A549 (cell line): ENCODE data around the gene EARS2. TPM values are rescaled to one million over a fixed set of nuclear protein-coding genes. Genes with fewer than 3 reads are reported as not detected.

ENCODE experiments used
- CBX2 ChIP-seq: fragments of 200-600 bp; sonication (generic); IDR thresholded peaks from 2 replicates; pipeline ENCODE4 v1.6.1; 2016; ENCODE audit warnings: low read depth, mild to moderate bottlenecking, borderline replicate concordance
- CEBPB ChIP-seq, 2 experiments: fragments of >200 bp in 1 of 2; sonication (Bioruptor Twin) in 1 of 2; formaldehyde crosslinking in 1 of 2; IDR thresholded peaks; 2 replicates each; pipeline ENCODE4 v1.6.1; 2012 to 2016
- CHD2 ChIP-seq: fragments of 150-350 bp; IDR thresholded peaks from 2 replicates; pipeline ENCODE4 v1.6.1; 2014; ENCODE audit warnings: low read length; ENCODE audit not compliant: partially characterized antibody
- CTCF ChIP-seq: fragments of >200 bp; sonication (Bioruptor Twin); formaldehyde crosslinking; IDR thresholded peaks from 3 replicates; pipeline ENCODE4 v1.5.1; 2016
- ELK1 ChIP-seq: fragments of 150-350 bp; IDR thresholded peaks from 2 replicates; pipeline ENCODE4 v1.6.1; 2014; ENCODE audit warnings: low read depth, mild to moderate bottlenecking, low read length
- FOSB ChIP-seq: fragments of 250-450 bp; sonication (Bioruptor Pico); IDR thresholded peaks from 2 replicates; pipeline ENCODE4 v1.5.0; 2020; ENCODE audit warnings: mild to moderate bottlenecking, moderate library complexity
- FOSL2 ChIP-seq, 2 experiments: fragments of 450-650 bp in 1 of 2; fragments of >200 bp in 1 of 2; sonication (Bioruptor Twin) in 1 of 2; formaldehyde crosslinking; IDR thresholded peaks; 2 replicates each; pipeline versions ENCODE4 v1.5.0 to v1.6.1; 2016 to 2020; ENCODE audit warnings: mild to moderate bottlenecking in 1 of 2, moderate library complexity in 1 of 2
- HDAC2 ChIP-seq: fragments of 200-600 bp; sonication (generic); IDR thresholded peaks from 2 replicates; pipeline ENCODE4 v1.6.1; 2016
- HOXB13 ChIP-seq: fragments of 250-450 bp; sonication (Bioruptor Pico); IDR thresholded peaks from 2 replicates; pipeline ENCODE4 v1.5.0; 2020; ENCODE audit warnings: low read depth, mild to moderate bottlenecking, moderate library complexity
- JUNB ChIP-seq: fragments of >200 bp; sonication (Bioruptor Twin); formaldehyde crosslinking; IDR thresholded peaks from 2 replicates; pipeline ENCODE4 v1.6.1; 2016
- KDM1A ChIP-seq: fragments of 200-600 bp; sonication (generic); IDR thresholded peaks from 2 replicates; pipeline ENCODE4 v1.6.1; 2016; ENCODE audit warnings: low read depth, mild to moderate bottlenecking
- MAZ ChIP-seq: fragments of 150-350 bp; IDR thresholded peaks from 2 replicates; pipeline ENCODE4 v1.6.1; 2014; ENCODE audit warnings: antibody characterized with exemption, low read depth, low read length, borderline replicate concordance
- NPAS2 ChIP-seq: fragments of 250-450 bp; sonication (Bioruptor Pico); IDR thresholded peaks from 2 replicates; pipeline ENCODE4 v1.8.0; 2022; ENCODE audit warnings: mild to moderate bottlenecking, moderate library complexity, borderline replicate concordance
- PHF8 ChIP-seq: fragments of 200-600 bp; sonication (generic); IDR thresholded peaks from 2 replicates; pipeline ENCODE4 v1.6.1; 2016; ENCODE audit warnings: low read depth, mild to moderate bottlenecking, antibody characterized with exemption, moderate library complexity, borderline replicate concordance
- POLR2A ChIP-seq: IDR thresholded peaks from 2 replicates; pipeline ENCODE4 v1.6.1; 2012; ENCODE audit warnings: mild to moderate bottlenecking, low read length
- RCOR1 ChIP-seq: fragments of 150-350 bp; IDR thresholded peaks from 2 replicates; pipeline ENCODE4 v1.6.1; 2014; ENCODE audit warnings: antibody characterized with exemption, low read length, low read depth
- REST ChIP-seq: fragments of 200-600 bp; sonication (generic); IDR thresholded peaks from 2 replicates; pipeline ENCODE4 v1.6.1; 2016; ENCODE audit warnings: antibody characterized with exemption, mild to moderate bottlenecking, moderate library complexity
- RFX5 ChIP-seq: fragments of 450-650 bp; IDR thresholded peaks from 2 replicates; pipeline ENCODE4 v1.7.1; 2014; ENCODE audit warnings: antibody characterized with exemption, mild to moderate bottlenecking, moderate library complexity
- TFCP2L1 ChIP-seq: fragments of 250-450 bp; sonication (Bioruptor Pico); IDR thresholded peaks from 2 replicates; pipeline ENCODE4 v1.5.0; 2021; ENCODE audit warnings: mild to moderate bottlenecking
- TP53 ChIP-seq: fragments of 250-450 bp; sonication (Bioruptor Pico); IDR thresholded peaks from 2 replicates; pipeline ENCODE4 v1.5.0; 2021; ENCODE audit warnings: mild to moderate bottlenecking, moderate library complexity
- ZFP36 ChIP-seq: fragments of 450-650 bp; IDR thresholded peaks from 2 replicates; pipeline ENCODE4 v1.6.1; 2014; ENCODE audit warnings: borderline replicate concordance; ENCODE audit not compliant: partially characterized antibody
- ZNF302 ChIP-seq: fragments of 250-450 bp; sonication (Bioruptor Pico); IDR thresholded peaks from 2 replicates; pipeline ENCODE4 v1.9.0; 2021; ENCODE audit warnings: inconsistent platforms, mild to moderate bottlenecking, moderate library complexity
- polyA plus RNA-seq, 4 experiments: library from polyadenylated mRNA; depleted of rRNA in 3 of 4; stranded (reverse); fragments of >200 nt; fragmentation: RNase III in 1 of 4; extraction: RNeasy Plus Mini Kit Qiagen cat#74134 plus additional on column Dnase treatment in 1 of 4; gene quantifications; 2 replicates in 3 of 4; 3 replicates in 1 of 4; pipeline ENCODE4 v1.2.3, GENCODE V29; 2011 to 2017
- TF ChIP-seq, protein P1 (sequence below): fragments of 250-450 bp; sonication (Bioruptor Pico); IDR thresholded peaks from 2 replicates; pipeline ENCODE4 v1.5.0; 2021; ENCODE audit warnings: mild to moderate bottlenecking, moderate library complexity, borderline replicate concordance
- TF ChIP-seq, protein P2 (sequence below): fragments of >200 bp; sonication (Bioruptor Twin); formaldehyde crosslinking; IDR thresholded peaks from 3 replicates; pipeline ENCODE4 v1.6.1; 2016
- TF ChIP-seq, protein P3 (sequence below): IDR thresholded peaks from 2 replicates; pipeline ENCODE4 v1.6.1; 2012
- TF ChIP-seq, protein P4 (sequence below): IDR thresholded peaks from 2 replicates; pipeline ENCODE4 v1.6.1; 2012

Gene EARS2
- polyA plus RNA-seq, 2 of the 4 experiments (the other 2 are of a cell fraction), result 30.4 to 45.2 TPM

- TF ChIP-seq CTCF, result 0 out of 3 replicates have a peak, but pooled peaks have one; percentile 14
- TF ChIP-seq, protein P1, sequence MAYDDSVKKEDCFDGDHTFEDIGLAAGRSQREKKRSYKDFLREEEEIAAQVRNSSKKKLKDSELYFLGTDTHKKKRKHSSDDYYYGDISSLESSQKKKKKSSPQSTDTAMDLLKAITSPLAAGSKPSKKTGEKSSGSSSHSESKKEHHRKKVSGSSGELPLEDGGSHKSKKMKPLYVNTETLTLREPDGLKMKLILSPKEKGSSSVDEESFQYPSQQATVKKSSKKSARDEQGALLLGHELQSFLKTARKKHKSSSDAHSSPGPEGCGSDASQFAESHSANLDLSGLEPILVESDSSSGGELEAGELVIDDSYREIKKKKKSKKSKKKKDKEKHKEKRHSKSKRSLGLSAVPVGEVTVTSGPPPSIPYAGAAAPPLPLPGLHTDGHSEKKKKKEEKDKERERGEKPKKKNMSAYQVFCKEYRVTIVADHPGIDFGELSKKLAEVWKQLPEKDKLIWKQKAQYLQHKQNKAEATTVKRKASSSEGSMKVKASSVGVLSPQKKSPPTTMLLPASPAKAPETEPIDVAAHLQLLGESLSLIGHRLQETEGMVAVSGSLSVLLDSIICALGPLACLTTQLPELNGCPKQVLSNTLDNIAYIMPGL (CRISPR knock-in tag), result peak; percentile 72; the same call in 1 of the 2 replicates
- no peak for TF ChIP-seq ZFP36
- TF ChIP-seq TP53 (CRISPR knock-in tag), result peak; percentile 89
- no peak for TF ChIP-seq JUNB
- peak; percentile 98 for TF ChIP-seq HOXB13 (CRISPR knock-in tag)
- no peak for TF ChIP-seq PHF8
- no peak for TF ChIP-seq MAZ
- no peak; the same call in 1 of the 2 replicates for TF ChIP-seq FOSL2 (IDR thresholded peaks at IDR 0.05)
- TF ChIP-seq FOSL2 (CRISPR knock-in tag; IDR thresholded peaks at IDR 0.05), result 0 out of 2 replicates have a peak, but pooled peaks have one; percentile 11
- TF ChIP-seq ZNF302 (CRISPR knock-in tag), result peak; percentile 91
- TF ChIP-seq CHD2, result no peak
- TF ChIP-seq REST, result no peak
- no peak for TF ChIP-seq RCOR1
- no peak for TF ChIP-seq ELK1
- TF ChIP-seq TFCP2L1, result no peak
- TF ChIP-seq FOSB (CRISPR knock-in tag), result 0 out of 2 replicates have a peak, but pooled peaks have one; percentile 52
- TF ChIP-seq RFX5, result no peak
- TF ChIP-seq CEBPB (IDR thresholded peaks at IDR 0.05), result no peak
- no peak for TF ChIP-seq HDAC2
- TF ChIP-seq, protein P2, sequence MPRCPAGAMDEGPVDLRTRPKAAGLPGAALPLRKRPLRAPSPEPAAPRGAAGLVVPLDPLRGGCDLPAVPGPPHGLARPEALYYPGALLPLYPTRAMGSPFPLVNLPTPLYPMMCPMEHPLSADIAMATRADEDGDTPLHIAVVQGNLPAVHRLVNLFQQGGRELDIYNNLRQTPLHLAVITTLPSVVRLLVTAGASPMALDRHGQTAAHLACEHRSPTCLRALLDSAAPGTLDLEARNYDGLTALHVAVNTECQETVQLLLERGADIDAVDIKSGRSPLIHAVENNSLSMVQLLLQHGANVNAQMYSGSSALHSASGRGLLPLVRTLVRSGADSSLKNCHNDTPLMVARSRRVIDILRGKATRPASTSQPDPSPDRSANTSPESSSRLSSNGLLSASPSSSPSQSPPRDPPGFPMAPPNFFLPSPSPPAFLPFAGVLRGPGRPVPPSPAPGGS, result no peak
- TF ChIP-seq, protein P3, sequence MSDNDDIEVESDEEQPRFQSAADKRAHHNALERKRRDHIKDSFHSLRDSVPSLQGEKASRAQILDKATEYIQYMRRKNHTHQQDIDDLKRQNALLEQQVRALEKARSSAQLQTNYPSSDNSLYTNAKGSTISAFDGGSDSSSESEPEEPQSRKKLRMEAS, result no peak
- TF ChIP-seq CBX2, result no peak
- no peak for TF ChIP-seq POLR2A
- TF ChIP-seq, protein P4, sequence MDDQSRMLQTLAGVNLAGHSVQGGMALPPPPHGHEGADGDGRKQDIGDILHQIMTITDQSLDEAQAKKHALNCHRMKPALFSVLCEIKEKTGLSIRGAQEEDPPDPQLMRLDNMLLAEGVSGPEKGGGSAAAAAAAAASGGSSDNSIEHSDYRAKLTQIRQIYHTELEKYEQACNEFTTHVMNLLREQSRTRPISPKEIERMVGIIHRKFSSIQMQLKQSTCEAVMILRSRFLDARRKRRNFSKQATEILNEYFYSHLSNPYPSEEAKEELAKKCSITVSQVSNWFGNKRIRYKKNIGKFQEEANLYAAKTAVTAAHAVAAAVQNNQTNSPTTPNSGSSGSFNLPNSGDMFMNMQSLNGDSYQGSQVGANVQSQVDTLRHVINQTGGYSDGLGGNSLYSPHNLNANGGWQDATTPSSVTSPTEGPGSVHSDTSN, result no peak
- TF ChIP-seq KDM1A, result no peak
- TF ChIP-seq NPAS2 (CRISPR knock-in tag), result no peak
Observed at GRCh38 chr16:23597003-23597756, 40.0 kb upstream of the EARS2 start (continued).
